Activated naive CD8-positive, alpha-beta T cell (primary cell): ENCODE data around the gene NPY1R.

ENCODE experiments used
- H3K27ac Mint-ChIP-seq: one replicate; pipeline ENCODE4 v1.8.0; 2021; ENCODE audit warnings: mixed read lengths
- H3K27me3 Mint-ChIP-seq: one replicate; pipeline ENCODE4 v1.8.0; 2021; ENCODE audit warnings: mixed read lengths
- H3K36me3 Mint-ChIP-seq: one replicate; pipeline ENCODE4 v1.8.0; 2021; ENCODE audit warnings: mixed read lengths
- H3K4me1 Mint-ChIP-seq: one replicate; pipeline ENCODE4 v1.8.0; 2021; ENCODE audit warnings: low read depth, mixed read lengths
- H3K4me3 Mint-ChIP-seq: one replicate; pipeline ENCODE4 v1.8.0; 2021; ENCODE audit warnings: mild to moderate bottlenecking, mixed read lengths
- H3K9me3 Mint-ChIP-seq: one replicate; pipeline ENCODE4 v1.8.0; 2021; ENCODE audit warnings: low read depth, mixed read lengths

Gene NPY1R

GRCh38 chr4:163309466-163309865 lies 22.9 kb downstream of the NPY1R start:
- Mint-ChIP-seq H3K4me3 (no peak overlapping the region), H3K36me3 (no peaks in the 10 kb centered on the region), H3K27ac (no peak overlapping the region), H3K4me1 (no peaks in the 10 kb centered on the region), H3K27me3 (peaks cover 5% of the 10 kb centered on the region), H3K9me3 (no peaks in the 10 kb centered on the region)

GRCh38 chr4:163303069-163303468 lies 29.3 kb downstream of the NPY1R start:
- Mint-ChIP-seq H3K4me3 (no peak overlapping the region), H3K4me1 (no peaks in the 10 kb centered on the region), H3K27ac (no peak overlapping the region), H3K27me3 (no peaks in the 10 kb centered on the region), H3K9me3 (no peaks in the 10 kb centered on the region), H3K36me3 (no peaks in the 10 kb centered on the region)

DNA sequence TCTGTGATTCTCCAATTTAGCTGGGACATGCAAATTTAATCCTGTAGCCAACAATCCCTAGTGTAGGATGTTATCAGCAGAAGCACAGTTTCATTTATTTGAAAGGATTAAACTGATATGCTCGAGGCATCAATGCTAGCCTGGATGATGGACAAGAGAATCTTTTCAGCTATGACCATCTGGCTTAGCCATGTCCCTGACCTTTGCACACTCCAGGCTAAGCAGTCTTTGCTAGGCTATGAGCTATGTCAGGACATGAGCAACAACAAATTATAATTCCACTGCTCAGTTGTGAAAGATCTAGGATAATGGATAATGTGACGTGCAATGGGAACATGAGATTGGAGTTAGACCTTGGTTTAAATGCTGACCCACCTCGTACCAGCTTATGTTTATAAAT lies 32.0 kb downstream of the NPY1R start:
- Mint-ChIP-seq H3K27me3 (no peaks in the 10 kb centered on the region), H3K27ac (no peak overlapping the region), H3K4me1 (no peaks in the 10 kb centered on the region), H3K9me3 (no peaks in the 10 kb centered on the region), H3K36me3 (no peaks in the 10 kb centered on the region), H3K4me3 (no peak overlapping the region)

GRCh38 chr4:163295138-163295537 lies 37.3 kb downstream of the NPY1R start:
- Mint-ChIP-seq H3K27ac (no peak overlapping the region), H3K36me3 (no peaks in the 10 kb centered on the region), H3K4me1 (no peaks in the 10 kb centered on the region), H3K9me3 (no peaks in the 10 kb centered on the region), H3K27me3 (peaks cover 3% of the 10 kb centered on the region), H3K4me3 (no peak overlapping the region)

DNA sequence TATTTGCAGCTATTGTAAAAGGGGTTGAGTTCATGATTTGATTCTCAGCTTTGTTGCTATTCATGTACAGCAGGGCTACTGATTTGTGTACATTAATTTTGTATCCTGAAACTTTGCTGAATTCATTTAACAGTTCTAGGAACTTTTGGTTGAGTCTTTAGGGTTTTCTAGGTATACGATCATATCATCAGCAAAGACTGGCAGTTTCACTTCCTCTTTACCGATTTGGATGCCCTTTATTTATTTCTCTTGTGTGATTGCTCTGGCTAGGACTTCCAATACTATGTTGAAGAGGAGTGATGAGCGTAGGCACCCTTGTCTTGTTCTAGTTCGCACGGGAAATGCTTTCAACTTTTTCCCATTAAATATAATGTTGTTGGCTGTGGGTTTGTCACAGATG lies 48.1 kb downstream of the NPY1R start:
- Mint-ChIP-seq H3K4me3 (no peak overlapping the region), H3K4me1 (no peaks in the 10 kb centered on the region), H3K27ac (no peak overlapping the region), H3K36me3 (no peaks in the 10 kb centered on the region), H3K9me3 (peaks cover 8% of the 10 kb centered on the region), H3K27me3 (peaks cover 7% of the 10 kb centered on the region)

- no peaks in the 10 kb centered on the region for H3K36me3 Mint-ChIP-seq
- peaks cover 4% of the 10 kb centered on the region for H3K27me3 Mint-ChIP-seq
- H3K27ac Mint-ChIP-seq = no peak overlapping the region
- H3K4me1 Mint-ChIP-seq = no peaks in the 10 kb centered on the region
- H3K4me3 Mint-ChIP-seq = no peak overlapping the region
- peaks cover 3% of the 10 kb centered on the region for H3K9me3 Mint-ChIP-seq
Measured at GRCh38 chr4:163280703-163281519, 51.5 kb downstream of the NPY1R start.

DNA sequence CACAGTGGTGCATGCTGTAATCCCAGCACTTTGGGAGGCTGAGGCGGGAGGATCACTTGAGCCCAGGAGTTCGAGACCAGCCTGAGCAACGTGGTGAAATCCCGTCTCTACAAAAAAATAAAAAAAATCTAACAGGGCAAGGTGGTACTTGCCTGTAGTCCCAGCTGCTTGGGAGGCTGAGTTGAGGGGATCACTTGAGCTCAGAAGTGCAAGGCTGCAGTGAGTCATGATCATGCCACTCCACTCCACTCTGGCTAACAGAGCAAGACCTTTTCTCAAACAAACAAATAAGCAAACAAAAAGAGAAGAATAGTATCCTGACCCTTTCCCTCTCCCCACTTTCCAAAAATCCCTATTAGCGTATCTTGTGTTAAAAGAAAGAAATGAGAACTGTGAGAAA lies 52.7 kb downstream of the NPY1R start:
- H3K36me3 Mint-ChIP-seq = no peaks in the 10 kb centered on the region
- no peaks in the 10 kb centered on the region for H3K4me1 Mint-ChIP-seq
- H3K27ac Mint-ChIP-seq = no peak overlapping the region
- H3K4me3 Mint-ChIP-seq = no peak overlapping the region
- H3K9me3 Mint-ChIP-seq = no peaks in the 10 kb centered on the region
- H3K27me3 Mint-ChIP-seq = peaks cover 2% of the 10 kb centered on the region

DNA sequence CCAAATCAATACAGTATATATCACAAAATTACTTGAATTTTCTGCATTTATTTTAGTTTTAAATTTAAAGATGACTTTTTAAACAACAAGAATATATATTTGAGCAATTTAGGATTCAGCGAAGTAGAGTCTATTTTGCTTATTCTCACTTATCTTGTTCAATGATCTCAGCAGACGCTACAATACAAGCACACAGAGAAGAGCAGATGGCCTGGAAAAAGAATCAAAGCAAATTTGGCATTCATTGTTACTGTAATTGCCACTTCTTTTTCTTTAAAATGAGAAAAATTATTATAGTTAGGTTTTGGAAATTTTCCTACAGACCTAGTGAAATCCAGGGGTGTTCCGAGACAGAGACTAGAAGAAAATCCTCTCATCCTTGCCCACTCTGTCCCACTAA lies 57.5 kb downstream of the NPY1R start:
- Mint-ChIP-seq H3K4me3 (no peak overlapping the region), H3K4me1 (no peaks in the 10 kb centered on the region), H3K27ac (no peak overlapping the region), H3K36me3 (no peaks in the 10 kb centered on the region), H3K27me3 (peaks cover 2% of the 10 kb centered on the region), H3K9me3 (no peaks in the 10 kb centered on the region)
